Transverse colon (tissue), 4 donors: ENCODE results near the gene SOX5. TPM values are rescaled to one million over a fixed set of nuclear protein-coding genes. Genes with fewer than 3 reads are reported as not detected.

Experiments
- DNase-seq: peaks from one replicate; pipeline ENCODE4 v3.0.0-alpha.2; 2019
- H3K27ac ChIP-seq, 4 donors: fragments of 200-600 bp; sonication (generic); 2 replicates each; pipeline ENCODE4 v1.5.1; 2016 to 2018; ENCODE audit warnings: inconsistent platforms in 4 of 4
- H3K27me3 ChIP-seq: fragments of 200-600 bp; sonication (generic); 2 replicates; pipeline ENCODE4 v1.5.1; 2017; ENCODE audit warnings: inconsistent platforms
- H3K36me3 ChIP-seq, 4 donors: fragments of 200-600 bp; sonication (generic); 2 replicates each; pipeline ENCODE4 v1.5.1; 2017 to 2019; ENCODE audit warnings: inconsistent platforms in 4 of 4
- H3K4me1 ChIP-seq, 4 donors: fragments of 200-600 bp; sonication (generic); 2 replicates each; pipeline ENCODE4 v1.5.1; 2017 to 2020; ENCODE audit warnings: inconsistent platforms in 4 of 4
- H3K4me3 ChIP-seq, 4 donors: fragments of 200-600 bp; sonication (generic); 1 replicate in 1 of 4; 2 replicates in 3 of 4; pipeline versions ENCODE4 v1.5.1 to v1.6.1; 2017 to 2019; ENCODE audit warnings: inconsistent platforms in 4 of 4
- H3K9me3 ChIP-seq, 2 donors: fragments of 200-600 bp; sonication (generic); 2 replicates each; pipeline ENCODE4 v1.5.1; 2017 to 2019; ENCODE audit warnings: inconsistent platforms in 2 of 2
- EP300 ChIP-seq: sonication (generic); formaldehyde crosslinking; IDR thresholded peaks from one replicate; pipeline ENCODE4 v1.6.1; 2017; ENCODE audit warnings: antibody characterized with exemption, low read depth
- POLR2A ChIP-seq: fragments of 450-650 bp; IDR thresholded peaks from one replicate; pipeline ENCODE4 v1.6.1; 2016; ENCODE audit warnings: antibody characterized with exemption, mild to moderate bottlenecking, moderate library complexity
- POLR2AphosphoS5 ChIP-seq, 3 donors: sonication (generic); formaldehyde crosslinking; IDR thresholded peaks; one replicate each; pipeline ENCODE4 v1.6.1; 2016; ENCODE audit warnings: antibody characterized with exemption in 3 of 3
- WGBS, 2 donors: methylation state at CpG; one replicate each; pipeline ENCODE4 v1.1.5; 2018; ENCODE audit warnings: low coverage in 1 of 2; 5-methylcytosine and 5-hydroxymethylcytosine counted together
- in situ Hi-C, 4 donors: fragments of 200-750 bp; cut with MboI; loops; one replicate each; pipeline versions ENCODE4 v1.15.0 to v1.15.1; 2017; ENCODE audit warnings: low sequenced_read_pairs in 3 of 4, low pct_ligation_motif_present in 1 of 4, low pct_unique_long_range_greater_than_20kb in 1 of 4
- intact Hi-C: fragments of 100-400 bp; cut with DNase I; formaldehyde crosslinking; loops from one replicate; pipeline ENCODE4 v1.15.1; 2023; ENCODE audit warnings: low total_unique reads
- total RNA-seq, 4 donors: library from RNA; depleted of rRNA; stranded (reverse); fragments of >200 nt; gene quantifications; one replicate each; pipeline ENCODE4 v1.1.0, GENCODE V29; 2016
- TF ChIP-seq, protein P1 (sequence below), 5 experiments: fragments of 200-600 bp in 3 of 5; fragments of 450-650 bp in 2 of 5; sonication (generic) in 3 of 5; IDR thresholded peaks; 1 replicate in 2 of 5; 2 replicates in 3 of 5; pipeline ENCODE4 v1.5.1; 2016 to 2017; ENCODE audit warnings: antibody characterized with exemption in 5 of 5, inconsistent platforms in 3 of 5, mild to moderate bottlenecking in 2 of 5, moderate library complexity in 1 of 5

SOX5 gene
- total RNA-seq, 4 donors from 2014 or later: 1.00 to 9.8 (median 3.2) TPM

DNA sequence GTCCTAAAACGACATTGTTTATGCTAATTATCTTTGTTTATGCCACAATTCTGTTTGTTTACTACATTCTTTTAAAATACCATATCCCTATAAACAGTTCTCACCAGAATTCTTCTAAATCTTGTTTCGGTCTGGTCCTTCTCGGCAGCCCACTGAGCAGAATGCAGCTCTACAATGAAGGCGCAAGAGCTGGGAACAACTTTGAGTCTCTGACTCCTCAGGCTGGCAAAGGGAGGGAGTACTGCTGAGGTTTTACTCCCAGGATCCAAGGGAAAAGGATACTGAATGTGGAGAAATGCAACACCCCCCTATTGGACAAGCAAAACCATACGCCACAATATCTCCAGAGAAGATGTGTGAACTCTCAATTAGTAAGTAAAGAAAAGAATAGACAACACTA lies 5.4 kb downstream of the SOX5 start:
- 73 to 76% methylated on average over 5 of the region's 5 CpGs for WGBS, 2 donors
- H3K27me3 ChIP-seq: peaks cover 23% of the 10 kb centered on the region
- H3K36me3 ChIP-seq: no peaks in the 10 kb centered on the region
- no peak for DNase-seq
- in situ Hi-C loops: no loop called here
- no peaks in the 10 kb centered on the region for H3K9me3 ChIP-seq
- peaks cover 0 to 4% (median 0%) of the 10 kb centered on the region in 4 donors for H3K4me1 ChIP-seq
- no peak for TF ChIP-seq POLR2A
- TF ChIP-seq EP300: no peak
- no peak for TF ChIP-seq POLR2AphosphoS5 (IDR thresholded peaks at IDR 0.05)
- TF ChIP-seq, protein P1, sequence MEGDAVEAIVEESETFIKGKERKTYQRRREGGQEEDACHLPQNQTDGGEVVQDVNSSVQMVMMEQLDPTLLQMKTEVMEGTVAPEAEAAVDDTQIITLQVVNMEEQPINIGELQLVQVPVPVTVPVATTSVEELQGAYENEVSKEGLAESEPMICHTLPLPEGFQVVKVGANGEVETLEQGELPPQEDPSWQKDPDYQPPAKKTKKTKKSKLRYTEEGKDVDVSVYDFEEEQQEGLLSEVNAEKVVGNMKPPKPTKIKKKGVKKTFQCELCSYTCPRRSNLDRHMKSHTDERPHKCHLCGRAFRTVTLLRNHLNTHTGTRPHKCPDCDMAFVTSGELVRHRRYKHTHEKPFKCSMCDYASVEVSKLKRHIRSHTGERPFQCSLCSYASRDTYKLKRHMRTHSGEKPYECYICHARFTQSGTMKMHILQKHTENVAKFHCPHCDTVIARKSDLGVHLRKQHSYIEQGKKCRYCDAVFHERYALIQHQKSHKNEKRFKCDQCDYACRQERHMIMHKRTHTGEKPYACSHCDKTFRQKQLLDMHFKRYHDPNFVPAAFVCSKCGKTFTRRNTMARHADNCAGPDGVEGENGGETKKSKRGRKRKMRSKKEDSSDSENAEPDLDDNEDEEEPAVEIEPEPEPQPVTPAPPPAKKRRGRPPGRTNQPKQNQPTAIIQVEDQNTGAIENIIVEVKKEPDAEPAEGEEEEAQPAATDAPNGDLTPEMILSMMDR (IDR thresholded peaks at IDR 0.05): no peak
- H3K4me3 ChIP-seq: no peak overlapping the region
- H3K27ac ChIP-seq: no peak overlapping the region
- intact Hi-C loops: no loop called here

DNA sequence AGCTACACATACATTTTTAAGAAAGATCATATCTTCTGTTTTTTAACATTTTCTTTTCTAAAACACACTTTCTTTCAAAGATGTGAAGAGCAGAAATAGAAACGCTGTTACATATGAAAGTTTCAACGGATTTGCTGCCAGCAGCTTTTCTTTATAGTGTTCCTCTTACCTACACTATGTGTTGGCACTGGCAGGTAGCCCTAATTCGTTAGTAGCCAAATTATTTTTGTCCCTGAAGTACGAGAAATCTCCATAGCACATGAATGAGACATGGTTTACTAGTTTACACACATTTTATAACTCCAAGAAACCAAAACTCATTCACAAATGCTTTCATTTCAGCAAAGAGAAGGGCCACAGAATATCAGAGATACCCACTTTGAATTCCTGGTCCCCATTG lies 6.6 kb downstream of the SOX5 start:
- DNase-seq: no peak
- TF ChIP-seq, protein P1 (IDR thresholded peaks at IDR 0.05): no peak
- TF ChIP-seq POLR2AphosphoS5 (IDR thresholded peaks at IDR 0.05) (no peak), EP300 (no peak), POLR2A (no peak)
- intact Hi-C loops: no loop called here
- in situ Hi-C loops: no loop called here
- no peaks in the 10 kb centered on the region for H3K9me3 ChIP-seq
- H3K4me3 ChIP-seq: no peak overlapping the region
- no peaks in the 10 kb centered on the region for H3K4me1 ChIP-seq
- no peaks in the 10 kb centered on the region for H3K36me3 ChIP-seq
- H3K27me3 ChIP-seq: peaks cover 11% of the 10 kb centered on the region
- H3K27ac ChIP-seq: no peak overlapping the region
- WGBS, 2 donors: 65 to 75% methylated on average over 4 of the region's 4 CpGs

- no peaks in the 10 kb centered on the region for H3K4me1 ChIP-seq
- no peaks in the 10 kb centered on the region for H3K9me3 ChIP-seq
- 77 to 79% methylated on average over 1 of the region's 1 CpG for WGBS, 2 donors
- H3K4me3 ChIP-seq: no peak overlapping the region
- DNase-seq: no peak
- TF ChIP-seq POLR2AphosphoS5 (IDR thresholded peaks at IDR 0.05) (no peak), POLR2A (no peak), EP300 (no peak)
- TF ChIP-seq, protein P1 (IDR thresholded peaks at IDR 0.05): no peak
- in situ Hi-C loops: no loop called here
- peaks cover 7% of the 10 kb centered on the region for H3K27me3 ChIP-seq
- intact Hi-C loops: no loop called here
- H3K27ac ChIP-seq: no peak overlapping the region
- H3K36me3 ChIP-seq: no peaks in the 10 kb centered on the region
Measured at GRCh38 chr12:23941780-23942179, 7.7 kb downstream of the SOX5 start.

DNA sequence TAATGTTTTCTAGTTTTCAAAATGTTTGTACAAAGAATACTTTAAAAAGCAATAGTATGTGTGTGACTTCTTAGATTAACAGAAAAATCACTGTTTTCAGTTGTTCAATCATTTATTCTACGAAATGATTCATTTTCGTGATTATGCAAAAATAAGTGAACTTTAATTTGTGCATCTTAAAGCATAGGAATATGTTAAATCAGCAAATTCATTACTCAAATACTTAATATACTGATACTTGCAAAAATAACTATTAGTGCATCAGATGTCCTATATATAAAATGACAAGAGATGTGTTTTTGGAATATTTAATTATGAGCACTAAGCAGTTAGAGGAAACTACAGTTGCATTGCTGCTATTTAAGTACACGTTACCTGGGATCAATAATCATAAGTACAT lies 11.0 kb downstream of the SOX5 start:
- Histone ChIP-seq H3K4me1 (no peaks in the 10 kb centered on the region), H3K27ac (no peak overlapping the region), H3K36me3 (no peaks in the 10 kb centered on the region), H3K9me3 (no peaks in the 10 kb centered on the region), H3K27me3 (no peaks in the 10 kb centered on the region), H3K4me3 (no peak overlapping the region)
- 88 to 92% methylated on average over 3 of the region's 3 CpGs for WGBS, 2 donors
- no peak for DNase-seq
- TF ChIP-seq, protein P1 (IDR thresholded peaks at IDR 0.05): no peak
- TF ChIP-seq POLR2AphosphoS5 (IDR thresholded peaks at IDR 0.05): no peak
- TF ChIP-seq EP300: no peak
- no peak for TF ChIP-seq POLR2A
- intact Hi-C loops (no loop called here), in situ Hi-C loops (no loop called here)
